Measurements from ENCODE around the gene NRXN2.
"Not testable (repeated sequence)": the region's sequence is repeated elsewhere in the genome, so short reads cannot be mapped to it uniquely, and the experiment has no call there.

NRXN2 gene

DNA sequence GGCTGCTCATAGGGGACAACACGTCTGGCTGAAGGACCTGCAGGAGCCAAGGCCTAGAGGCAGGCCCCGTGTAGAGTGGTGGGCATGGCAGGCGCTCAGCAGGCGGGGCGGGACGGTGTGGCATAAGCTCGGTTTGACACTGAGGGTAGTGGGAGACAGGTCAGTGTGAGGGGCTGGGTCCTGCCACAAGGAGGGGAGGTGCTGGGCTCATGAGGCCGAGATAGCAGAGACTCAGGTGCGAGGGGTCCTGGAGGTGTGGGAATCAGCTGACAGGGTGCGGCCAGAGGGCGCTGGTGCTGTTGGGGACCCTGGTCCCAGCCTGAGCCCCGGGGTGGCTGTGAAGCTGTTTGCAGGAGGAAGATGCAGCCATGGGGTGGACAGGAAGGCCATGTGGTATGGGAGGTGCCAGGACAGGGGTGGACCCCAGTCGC is 125.3 kb downstream of the NRXN2 start:
- TF ChIP-seq ZFX (IDR thresholded peaks at IDR 0.05), result no peak
- TF ChIP-seq, protein P1, sequence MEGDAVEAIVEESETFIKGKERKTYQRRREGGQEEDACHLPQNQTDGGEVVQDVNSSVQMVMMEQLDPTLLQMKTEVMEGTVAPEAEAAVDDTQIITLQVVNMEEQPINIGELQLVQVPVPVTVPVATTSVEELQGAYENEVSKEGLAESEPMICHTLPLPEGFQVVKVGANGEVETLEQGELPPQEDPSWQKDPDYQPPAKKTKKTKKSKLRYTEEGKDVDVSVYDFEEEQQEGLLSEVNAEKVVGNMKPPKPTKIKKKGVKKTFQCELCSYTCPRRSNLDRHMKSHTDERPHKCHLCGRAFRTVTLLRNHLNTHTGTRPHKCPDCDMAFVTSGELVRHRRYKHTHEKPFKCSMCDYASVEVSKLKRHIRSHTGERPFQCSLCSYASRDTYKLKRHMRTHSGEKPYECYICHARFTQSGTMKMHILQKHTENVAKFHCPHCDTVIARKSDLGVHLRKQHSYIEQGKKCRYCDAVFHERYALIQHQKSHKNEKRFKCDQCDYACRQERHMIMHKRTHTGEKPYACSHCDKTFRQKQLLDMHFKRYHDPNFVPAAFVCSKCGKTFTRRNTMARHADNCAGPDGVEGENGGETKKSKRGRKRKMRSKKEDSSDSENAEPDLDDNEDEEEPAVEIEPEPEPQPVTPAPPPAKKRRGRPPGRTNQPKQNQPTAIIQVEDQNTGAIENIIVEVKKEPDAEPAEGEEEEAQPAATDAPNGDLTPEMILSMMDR (conservative IDR thresholded peaks at IDR 0.05), result no peak
- H3K27ac ChIP-seq, result no peak overlapping the region

DNA sequence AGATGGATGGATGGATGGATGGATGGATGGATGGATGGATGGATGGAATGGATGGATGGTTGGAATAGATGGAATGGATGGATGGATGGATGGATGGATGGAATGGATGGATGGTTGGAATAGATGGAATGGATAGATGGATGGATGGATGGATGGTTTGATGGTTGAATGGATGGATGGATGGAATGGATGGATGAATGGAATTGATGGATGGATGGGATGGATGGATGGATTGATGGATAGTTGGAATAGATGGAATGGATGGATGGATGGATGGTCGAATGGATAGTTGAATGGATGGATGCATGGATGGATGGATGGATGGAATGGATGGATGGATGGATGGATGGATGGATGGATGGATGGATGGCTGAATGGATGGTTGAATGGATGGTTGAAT is 127.1 kb downstream of the NRXN2 start:
- H3K27ac ChIP-seq, result not testable (repeated sequence)

DNA sequence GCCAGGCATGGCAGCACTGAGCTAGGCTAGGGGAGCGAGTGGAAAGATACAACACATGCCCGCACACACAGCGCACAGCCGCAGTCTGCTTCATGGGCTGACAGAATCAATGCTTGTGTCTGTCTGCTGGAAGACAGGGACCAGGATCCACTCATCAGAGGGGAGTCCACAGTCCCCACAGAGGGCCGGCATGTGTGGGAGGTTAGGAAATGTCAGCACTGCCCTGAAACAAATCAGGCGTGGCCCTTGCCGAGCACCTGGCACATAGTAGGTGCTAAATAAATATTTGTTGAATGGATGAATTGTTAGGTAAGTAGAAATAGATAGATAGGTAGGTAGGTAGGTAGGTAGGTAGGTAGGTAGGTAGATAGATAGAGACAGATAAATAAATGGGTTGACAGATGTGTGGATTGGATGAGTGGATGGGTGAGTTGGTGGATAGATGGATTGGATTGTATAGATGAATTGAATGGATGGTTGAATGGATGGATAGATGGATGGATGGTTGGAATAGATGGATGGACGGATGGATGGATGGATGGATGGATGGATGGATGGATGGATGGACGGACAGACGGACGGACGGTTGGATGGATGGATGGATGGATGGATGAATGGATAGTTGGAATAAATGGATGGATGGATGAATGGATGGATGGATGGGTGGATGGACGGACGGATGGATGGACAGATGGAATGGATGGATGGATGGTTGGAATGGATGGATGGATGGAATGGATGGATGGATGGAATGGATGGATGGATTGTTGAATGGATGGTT is 128.6 kb downstream of the NRXN2 start:
- no peak for TF ChIP-seq ZFX (IDR thresholded peaks at IDR 0.05)
- TF ChIP-seq, protein P1 (conservative IDR thresholded peaks at IDR 0.05), result no peak
- H3K27ac ChIP-seq, result no peak overlapping the region

DNA sequence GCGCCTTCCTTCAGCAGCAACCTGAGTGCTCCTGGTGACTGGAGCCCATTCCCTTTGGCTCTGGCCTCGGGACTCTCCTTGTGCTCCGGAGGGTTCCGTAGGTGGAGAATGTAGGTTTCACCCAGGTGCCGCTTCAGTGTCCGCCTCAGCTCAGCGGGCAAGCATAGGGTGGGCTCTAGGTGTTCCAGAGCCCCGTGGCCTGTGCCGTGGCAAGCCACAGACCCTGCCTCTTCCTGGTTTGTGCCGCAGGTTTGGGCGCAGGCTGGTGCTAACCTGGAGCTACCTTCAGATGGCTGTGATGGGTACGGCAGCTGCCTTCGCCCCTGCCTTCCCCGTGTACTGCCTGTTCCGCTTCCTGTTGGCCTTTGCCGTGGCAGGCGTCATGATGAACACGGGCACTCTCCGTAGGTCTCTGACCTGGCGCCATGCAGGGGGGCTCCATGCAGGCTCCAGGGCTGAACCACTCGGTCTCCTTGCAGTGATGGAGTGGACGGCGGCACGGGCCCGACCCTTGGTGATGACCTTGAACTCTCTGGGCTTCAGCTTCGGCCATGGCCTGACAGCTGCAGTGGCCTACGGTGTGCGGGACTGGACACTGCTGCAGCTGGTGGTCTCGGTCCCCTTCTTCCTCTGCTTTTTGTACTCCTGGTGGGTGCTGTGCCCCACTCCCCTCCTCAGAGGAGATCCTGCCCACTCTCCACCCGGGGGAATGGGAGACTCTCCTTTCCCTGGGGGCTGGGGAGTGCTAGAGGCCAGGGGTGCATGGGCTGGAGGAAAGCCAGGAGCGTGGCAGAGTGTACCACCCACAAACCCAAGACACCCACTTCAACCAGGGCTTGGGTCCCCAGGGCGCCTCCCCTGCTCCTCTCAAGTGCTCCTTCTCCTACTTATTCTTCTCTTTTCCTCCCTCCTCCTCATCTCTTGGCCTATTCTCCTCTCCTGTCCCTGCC is 129.6 kb downstream of the NRXN2 start:
- TF ChIP-seq, protein P1 (conservative IDR thresholded peaks at IDR 0.05), result no peak
- no peak for TF ChIP-seq ZFX (IDR thresholded peaks at IDR 0.05)
- H3K27ac ChIP-seq, result no peak overlapping the region

DNA sequence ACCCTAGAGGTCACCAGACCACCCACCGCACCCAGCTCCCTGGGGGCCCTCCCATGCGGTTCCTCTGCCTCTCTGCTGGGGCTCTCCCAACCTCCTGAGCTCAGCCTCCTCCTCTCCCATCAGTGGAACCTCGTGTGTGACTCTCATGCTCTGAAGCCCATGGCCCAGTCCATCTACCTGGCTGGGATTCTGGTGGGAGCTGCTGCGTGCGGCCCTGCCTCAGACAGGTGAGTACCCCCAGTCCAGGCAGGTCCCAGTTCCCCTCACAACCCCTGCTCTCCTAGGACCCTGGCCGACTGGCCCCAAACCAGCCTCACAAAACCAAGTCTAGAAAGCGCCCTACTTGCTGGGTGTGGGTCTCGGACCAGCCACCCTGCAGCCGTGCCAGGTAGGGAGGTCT is 130.3 kb downstream of the NRXN2 start:
- no peak overlapping the region for H3K27ac ChIP-seq
- TF ChIP-seq, protein P1 (conservative IDR thresholded peaks at IDR 0.05), result no peak
- no peak for TF ChIP-seq ZFX (IDR thresholded peaks at IDR 0.05)

DNA sequence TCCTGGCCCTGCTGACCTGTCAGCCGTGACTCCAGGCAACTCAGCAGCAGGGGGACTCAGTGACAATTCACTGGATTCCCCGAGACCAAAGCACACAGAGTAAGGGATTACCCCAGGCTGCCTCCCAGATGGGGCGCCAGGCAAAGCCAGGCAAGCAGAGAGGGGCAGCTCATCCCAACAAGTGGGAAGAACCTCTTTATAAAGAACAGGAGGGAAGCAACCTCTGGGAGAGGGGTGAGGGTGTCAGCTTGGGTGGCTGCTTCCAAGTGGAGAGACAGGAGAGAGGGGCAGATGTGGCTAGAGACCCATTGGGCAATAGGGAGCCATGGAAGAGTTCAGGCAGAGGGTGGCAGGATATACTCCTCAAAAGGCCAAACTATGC is 130.8 kb downstream of the NRXN2 start:
- TF ChIP-seq, protein P1 (conservative IDR thresholded peaks at IDR 0.05), result no peak
- no peak for TF ChIP-seq ZFX (IDR thresholded peaks at IDR 0.05)
- H3K27ac ChIP-seq, result no peak overlapping the region

DNA sequence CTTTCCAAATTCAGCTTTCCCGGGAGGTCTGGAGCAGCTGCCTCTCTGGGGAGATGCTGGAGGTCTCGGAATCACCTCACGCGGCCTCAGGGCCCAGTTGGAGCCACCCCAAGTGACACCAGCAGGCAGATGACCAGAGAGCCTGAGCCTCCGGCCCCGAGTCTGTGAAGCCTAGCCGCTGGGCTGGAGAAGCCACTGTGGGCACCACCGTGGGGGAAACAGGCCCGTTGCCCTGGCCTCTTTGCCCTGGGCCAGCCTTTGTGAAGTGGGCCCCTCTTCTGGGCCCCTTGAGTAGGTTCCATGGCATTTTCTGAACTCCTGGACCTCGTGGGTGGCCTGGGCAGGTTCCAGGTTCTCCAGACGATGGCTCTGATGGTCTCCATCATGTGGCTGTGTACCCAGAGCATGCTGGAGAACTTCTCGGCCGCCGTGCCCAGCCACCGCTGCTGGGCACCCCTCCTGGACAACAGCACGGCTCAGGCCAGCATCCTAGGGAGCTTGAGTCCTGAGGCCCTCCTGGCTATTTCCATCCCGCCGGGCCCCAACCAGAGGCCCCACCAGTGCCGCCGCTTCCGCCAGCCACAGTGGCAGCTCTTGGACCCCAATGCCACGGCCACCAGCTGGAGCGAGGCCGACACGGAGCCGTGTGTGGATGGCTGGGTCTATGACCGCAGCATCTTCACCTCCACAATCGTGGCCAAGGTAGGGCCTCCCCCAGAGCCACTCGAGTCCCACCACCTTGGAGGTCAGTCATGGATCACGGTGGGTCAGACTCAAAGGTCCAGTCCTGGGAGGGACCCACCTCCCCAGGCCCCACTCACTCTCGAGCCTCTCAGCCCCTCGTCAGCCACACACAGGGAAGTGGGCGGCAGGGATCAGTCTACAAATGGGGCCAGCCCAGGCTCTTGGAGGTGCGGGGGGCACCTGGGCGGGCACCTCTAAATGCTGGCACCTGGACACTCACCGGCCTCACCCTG is 131.5 kb downstream of the NRXN2 start:
- TF ChIP-seq, protein P1 (conservative IDR thresholded peaks at IDR 0.05), result no peak
- TF ChIP-seq ZFX (IDR thresholded peaks at IDR 0.05), result no peak
- no peak overlapping the region for H3K27ac ChIP-seq

Measured in C4-2B (cell line).